ENCODE data around the gene LYRM4. TPM values are rescaled to one million over a fixed set of nuclear protein-coding genes. Genes with fewer than 3 reads are reported as not detected.

LYRM4 gene
- total RNA-seq, 1 experiment from 2014 or later, result 44.3 TPM

DNA sequence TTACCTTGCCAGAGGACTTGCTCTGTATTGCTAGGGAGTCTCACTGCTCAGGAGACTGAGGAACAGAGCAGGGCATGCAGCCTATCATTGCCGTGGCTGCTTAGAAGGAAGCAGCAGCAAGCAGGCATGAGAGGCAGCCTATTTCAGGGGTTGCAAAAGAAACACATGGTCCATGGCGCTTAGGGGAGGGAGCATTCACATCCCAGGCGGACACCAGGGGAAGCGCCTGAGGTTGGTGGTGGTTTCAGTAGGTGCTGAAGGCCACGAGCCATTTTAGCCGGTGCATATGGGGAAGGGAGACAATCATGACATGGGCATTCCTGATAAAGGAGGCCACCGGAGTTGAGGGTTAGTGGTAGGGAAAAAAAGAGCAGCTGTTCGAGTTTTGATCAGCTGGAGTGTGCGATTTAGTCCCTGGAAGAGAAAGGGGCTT, 21.5 kb upstream of the LYRM4 start:
- H3K9me3 Mint-ChIP-seq, result no peaks in the 10 kb centered on the region
- Histone ChIP-seq H3K9me3 (ENCODE audit: control insufficient read depth, low read depth, low read length) (no peaks in the 10 kb centered on the region), H3K79me1 (ENCODE audit: insufficient read depth, low read depth, low read length, poor library complexity, severe bottlenecking) (peaks cover 7% of the 10 kb centered on the region), H3K23me2 (ENCODE audit: insufficient read length, low read depth, low read length, poor library complexity, severe bottlenecking) (no peaks in the 10 kb centered on the region), H2AFZ (ENCODE audit: low read length) (no peak overlapping the region), H3K56ac (ENCODE audit: insufficient read length, low read depth, low read length) (no peak overlapping the region), H3T11ph (ENCODE audit: low read length) (no peak overlapping the region), H3K9ac (ENCODE audit: extremely low read depth, insufficient read length, low read length) (no peak overlapping the region), H3K4ac (ENCODE audit: low read depth, low read length) (no peak overlapping the region), H2AK5ac (ENCODE audit: insufficient read length, low read length) (no peak overlapping the region), H4K5ac (ENCODE audit: insufficient read length, low read depth, low read length) (no peak overlapping the region), H2BK15ac (ENCODE audit: low read depth, low read length) (no peak overlapping the region), H2BK12ac (ENCODE audit: insufficient read length, low read depth, low read length) (no peak overlapping the region), H3K23ac (ENCODE audit: insufficient read length, low read depth, low read length) (no peak overlapping the region), H3K18ac (ENCODE audit: insufficient read length, low read depth, low read length) (no peak overlapping the region), H4K91ac (ENCODE audit: insufficient read length, low read depth, low read length) (no peak overlapping the region), H3K27ac (ENCODE audit: insufficient read length, low read depth, low read length) (no peak overlapping the region), H3K4me2 (ENCODE audit: insufficient read depth, insufficient read length, low read length) (no peak overlapping the region), H2BK5ac (ENCODE audit: insufficient read length, low read length) (no peak overlapping the region), H2BK20ac (ENCODE audit: low read depth, low read length, poor library complexity, severe bottlenecking) (no peak overlapping the region), H3K4me1 (ENCODE audit: insufficient read depth, low read length) (peaks cover 2% of the 10 kb centered on the region; the same call in 1 of the 2 replicates), H4K20me1 (ENCODE audit: control insufficient read depth, insufficient read depth, insufficient read length) (no peaks in the 10 kb centered on the region), H2BK120ac (ENCODE audit: low read depth, low read length, poor library complexity, severe bottlenecking) (no peak overlapping the region), H3K27me3 (ENCODE audit: insufficient read depth, low read length) (no peaks in the 10 kb centered on the region), H4K8ac (replicated peaks; ENCODE audit: insufficient read length, low read depth, low read length) (no peak overlapping the region), H3K14ac (ENCODE audit: insufficient read depth, low read length) (no peak overlapping the region; the same call in 1 of the 2 replicates), H3K79me2 (ENCODE audit: insufficient read depth, low read length) (no peaks in the 10 kb centered on the region; the same call in 1 of the 2 replicates)
- no peaks in the 10 kb centered on the region for H3K36me3 Mint-ChIP-seq (ENCODE audit: insufficient read depth in 1 of 3, low read depth in 3 of 3)
- no peak for TF ChIP-seq CTCF (conservative IDR thresholded peaks at IDR 0.05)
- no peaks in the 10 kb centered on the region for H3K27me3 Mint-ChIP-seq (ENCODE audit: low read depth)
- H3K4me1 Mint-ChIP-seq, result peaks cover 17 to 19% of the 10 kb centered on the region in 2 experiments
- H3K27ac Mint-ChIP-seq, result peak overlapping the region in 2 of 3 experiments; percentile 10 to 74; a peak in 4 of 7 replicates
- no peak for DNase-seq
- no CpG with 5 or more reads among the region's 9 CpGs for WGBS (ENCODE audit: extremely low coverage, insufficient read length, low lambda C conversion rate)
- H3K4me3 Mint-ChIP-seq, result no peak overlapping the region

Measured in H9 (cell line).